HL-60 (cell line): Measurements from ENCODE around the gene PEX13.

ENCODE experiments used
- CTCF ChIP-seq: IDR thresholded peaks from one replicate; pipeline ENCODE4 v1.5.1; 2011; ENCODE audit warnings: low read length, control low read depth, inconsistent platforms; ENCODE audit not compliant: insufficient read depth
- POLR2AphosphoS5 ChIP-seq: IDR thresholded peaks from 2 replicates; pipeline ENCODE4 v1.6.1; 2012; ENCODE audit warnings: low read depth
- SPI1 ChIP-seq: IDR thresholded peaks from 2 replicates; pipeline ENCODE4 v1.6.1; 2012; ENCODE audit warnings: low read depth, mild to moderate bottlenecking, borderline replicate concordance

GRCh38 chr2:60992985-60993392 is 24.5 kb upstream of the PEX13 start:
- TF ChIP-seq CTCF: no peak
- TF ChIP-seq POLR2AphosphoS5: no peak
- TF ChIP-seq SPI1: peak; percentile 58; the same call in 1 of the 2 replicates
